Activated CD4-positive, alpha-beta T cell treated with anti-CD3 and anti-CD28 coated beads, Interleukin-2, amount 50 U/mL, for 4 hours (primary cell): ENCODE measurements around the gene STEAP1B.

Experiments used
- DNase-seq, 2 experiments: peaks; one replicate each; pipeline ENCODE4 v3.0.0-alpha.2; 2020

The STEAP1B gene

DNA sequence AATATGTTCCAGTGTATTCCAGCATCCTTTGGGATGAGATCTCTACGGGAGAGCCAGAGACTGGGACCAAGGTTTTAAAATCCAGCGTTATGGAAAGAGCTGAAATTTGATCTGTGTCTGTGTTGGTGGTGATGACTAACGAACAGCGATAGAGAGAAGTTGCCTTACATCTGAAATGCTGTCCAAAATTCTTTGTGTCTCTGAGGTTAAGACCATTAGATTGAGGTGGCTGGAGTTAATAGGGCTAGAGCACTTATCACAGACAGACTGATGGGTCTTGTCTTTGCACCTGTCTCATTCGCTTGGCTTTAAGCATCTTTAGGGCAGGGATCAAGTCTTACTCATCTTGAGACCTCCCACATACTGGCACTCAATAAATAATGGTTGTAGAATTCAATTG, 102.0 kb downstream of the STEAP1B start:
- no peak for DNase-seq

DNA sequence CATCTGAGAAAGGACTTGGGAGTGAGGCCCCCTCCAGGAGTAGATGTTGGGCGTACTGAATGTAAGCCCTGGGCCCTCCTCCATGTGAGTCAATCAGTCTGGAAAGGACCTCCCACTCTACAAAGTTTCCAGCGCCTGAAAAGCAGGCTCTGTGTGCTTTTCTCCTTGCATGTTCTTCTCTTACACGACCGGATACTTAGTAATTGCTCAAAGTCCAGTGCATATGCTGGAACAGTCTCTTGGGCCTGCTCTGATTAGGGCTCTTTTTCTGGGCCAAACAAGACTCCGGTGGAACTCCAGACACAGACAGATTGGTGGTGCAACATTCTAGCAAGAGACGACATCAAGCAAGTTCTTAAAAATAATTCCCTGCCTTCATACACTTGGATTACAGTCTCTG, 104.8 kb downstream of the STEAP1B start:
- DNase-seq, result no peak

DNA sequence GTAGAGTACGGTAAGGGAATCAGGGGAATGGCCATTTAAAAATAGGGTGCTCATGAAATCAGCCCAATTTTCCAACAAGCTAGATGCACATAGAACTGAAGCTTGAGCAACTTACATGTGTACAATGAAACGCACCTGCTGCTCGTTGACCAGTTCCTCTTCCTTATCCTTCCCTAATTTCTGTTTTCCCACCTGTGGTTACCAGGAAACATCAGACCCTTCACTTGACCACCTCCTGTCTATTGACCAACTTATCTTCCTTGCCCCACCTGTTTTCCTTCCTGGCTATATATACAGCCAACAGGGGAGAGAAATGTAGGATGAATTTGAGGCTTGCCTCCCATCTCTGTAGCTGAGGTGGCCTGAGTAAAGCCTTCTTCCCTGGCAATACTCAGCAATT, 105.2 kb downstream of the STEAP1B start:
- no peak for DNase-seq

DNA sequence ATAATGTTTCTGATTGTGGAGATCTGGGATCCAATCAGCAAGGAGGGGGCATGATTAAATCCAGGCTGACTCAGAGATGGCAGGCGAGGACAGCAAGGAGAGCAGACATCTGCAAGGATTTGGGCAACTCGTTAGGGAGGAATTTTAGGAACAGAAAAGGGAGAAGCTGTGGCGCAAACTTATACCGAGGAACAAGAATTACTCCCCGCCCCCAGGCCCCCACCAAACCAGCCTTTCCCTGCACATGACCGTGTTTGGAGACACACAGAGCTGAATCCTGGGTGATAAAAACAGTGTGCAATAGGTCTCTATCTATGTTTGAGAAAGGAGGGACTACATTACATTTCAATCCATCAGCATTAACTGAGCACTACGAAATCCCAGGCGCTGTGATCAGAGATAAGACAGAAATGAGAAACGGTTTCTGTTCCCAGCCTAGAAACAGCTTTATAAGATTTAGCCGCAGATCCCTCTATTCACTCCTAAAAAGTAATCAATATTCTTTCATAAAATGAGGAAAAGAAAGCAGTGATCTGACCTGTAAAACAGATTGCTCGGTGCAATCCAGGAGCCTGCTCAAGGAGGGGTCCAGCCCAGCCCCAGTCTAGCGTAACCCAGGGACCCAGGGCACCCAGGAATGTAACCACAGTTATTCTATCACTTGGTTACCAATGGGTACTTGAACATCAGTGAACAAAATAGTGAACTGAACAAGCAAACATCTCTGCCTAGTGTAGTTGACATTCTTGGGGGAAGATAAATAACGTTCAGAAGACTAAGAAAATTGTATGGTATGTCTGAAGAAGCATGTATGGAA, 105.9 kb downstream of the STEAP1B start:
- DNase-seq, result no peak

DNA sequence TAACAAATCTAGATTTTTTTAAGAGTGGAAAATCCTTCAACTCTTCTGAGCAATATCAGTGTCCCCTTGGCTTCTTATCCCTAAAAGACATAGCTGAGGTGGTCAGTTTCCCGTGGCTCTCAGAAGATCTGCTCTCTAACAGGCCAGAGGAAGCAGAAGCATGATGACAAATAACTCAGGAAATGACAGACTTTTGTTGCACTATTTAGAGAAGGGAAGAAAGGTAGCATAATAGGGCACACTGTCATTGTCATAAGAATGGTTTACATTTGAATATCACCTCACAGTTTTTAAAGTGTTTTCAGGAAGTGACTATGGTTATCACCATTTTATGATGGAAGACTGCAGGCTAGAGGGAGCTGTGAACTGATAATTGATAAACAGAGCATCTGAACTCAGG, 109.5 kb downstream of the STEAP1B start:
- no peak for DNase-seq

DNA sequence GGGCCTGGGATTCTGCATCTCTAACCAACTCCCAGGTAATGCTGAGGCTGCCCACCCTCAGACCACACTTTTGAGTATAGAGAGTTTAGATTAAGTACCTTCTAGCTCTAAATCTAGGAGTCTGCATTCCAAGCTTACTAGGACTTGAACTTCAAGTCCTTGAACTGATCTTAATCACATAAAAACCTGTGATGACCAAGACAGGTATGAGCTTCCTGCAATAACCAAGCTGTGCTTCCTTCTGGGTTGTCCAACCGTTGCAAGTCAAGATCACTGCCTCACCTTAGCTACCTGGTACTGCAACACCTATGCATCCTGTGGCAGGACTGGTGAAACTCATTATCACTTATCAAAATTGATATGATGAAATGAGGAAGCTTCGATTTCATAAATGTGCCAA, 110.1 kb downstream of the STEAP1B start:
- DNase-seq, result no peak

DNA sequence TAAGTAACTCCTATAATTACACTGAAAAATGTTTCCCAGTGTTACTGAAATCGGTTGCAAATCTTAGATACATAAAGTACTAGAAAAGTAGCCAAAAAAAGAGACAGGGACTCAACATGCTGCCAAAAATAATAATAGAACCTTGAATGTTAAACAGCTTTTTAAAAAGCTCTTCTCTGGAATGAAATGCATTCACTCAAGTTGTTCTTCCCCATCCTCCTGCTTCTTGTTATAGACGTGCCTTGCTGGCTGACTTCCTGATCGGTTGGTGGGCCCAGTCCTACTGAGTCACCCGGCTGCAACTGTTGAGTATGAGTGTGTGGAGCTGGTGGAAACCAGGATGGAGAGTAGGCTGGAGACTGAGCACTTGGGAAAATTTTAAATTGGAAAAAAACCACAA, 112.4 kb downstream of the STEAP1B start:
- no peak for DNase-seq

DNA sequence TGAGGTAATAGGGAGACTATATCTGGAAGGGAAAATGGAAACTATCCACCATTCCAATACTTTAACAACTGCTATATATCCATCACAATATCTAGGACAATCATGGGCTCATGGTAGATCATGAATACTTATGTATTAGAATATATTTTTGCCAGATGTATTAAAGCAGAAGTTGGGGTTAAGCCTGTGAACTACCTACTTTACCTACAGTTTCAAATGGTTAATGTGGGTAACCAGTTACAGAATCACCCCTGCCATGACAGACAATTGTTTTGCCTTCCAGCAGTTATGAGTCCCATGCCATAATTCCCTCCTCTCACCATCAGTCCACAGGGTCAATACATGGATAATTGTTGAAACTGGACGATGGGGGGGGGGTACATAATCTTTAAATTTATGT, 113.1 kb downstream of the STEAP1B start:
- no peak for DNase-seq

DNA sequence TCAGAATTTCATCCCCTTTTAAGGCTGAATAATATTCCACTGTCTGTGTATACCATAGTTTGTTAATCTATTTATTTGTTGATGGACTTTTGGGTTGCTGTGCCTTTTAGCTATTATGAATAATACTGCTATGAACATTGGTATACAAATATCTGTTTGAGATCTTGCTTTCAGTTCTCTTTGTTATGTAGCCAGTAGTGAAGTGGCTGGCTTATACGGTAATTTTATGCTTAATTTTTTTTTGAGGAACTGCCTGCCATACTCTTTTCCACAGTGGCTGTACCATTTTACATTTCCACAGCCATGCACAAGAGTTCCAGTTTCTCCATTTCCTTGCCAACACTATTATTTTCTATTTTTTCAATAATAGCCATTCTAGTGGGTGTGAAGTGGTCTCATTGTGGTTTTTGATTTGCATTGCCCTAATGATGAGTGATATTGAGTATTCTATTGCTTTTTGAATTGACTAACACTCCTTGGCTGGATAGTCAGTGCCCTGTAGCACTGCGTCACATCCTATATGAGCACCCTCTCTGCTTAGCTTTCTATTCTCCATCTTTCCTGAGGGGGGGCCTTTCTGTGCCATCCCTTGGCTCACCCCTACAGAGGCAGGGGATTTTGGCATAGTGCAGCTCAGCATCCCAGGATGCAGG, 113.7 kb downstream of the STEAP1B start:
- no peak for DNase-seq

DNA sequence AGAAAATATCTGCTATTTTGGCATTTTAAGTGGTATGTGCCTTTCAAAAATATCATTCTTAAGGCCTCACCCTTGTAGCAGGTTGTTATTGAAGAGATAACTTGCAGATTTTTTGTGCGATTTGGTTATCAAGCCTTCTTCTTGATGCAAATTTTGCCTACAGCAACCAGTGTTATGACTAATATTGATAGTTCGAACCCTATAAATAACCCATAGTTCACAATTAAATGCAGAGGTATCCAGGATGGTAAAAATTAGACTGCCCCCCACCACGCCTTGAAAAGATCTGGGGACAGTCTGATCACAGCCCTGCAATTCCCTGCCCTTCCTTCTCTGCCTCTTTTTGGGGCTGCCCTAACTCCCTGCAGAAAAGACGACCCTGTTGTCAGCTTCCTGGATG, 114.7 kb downstream of the STEAP1B start:
- DNase-seq, result no peak

DNA sequence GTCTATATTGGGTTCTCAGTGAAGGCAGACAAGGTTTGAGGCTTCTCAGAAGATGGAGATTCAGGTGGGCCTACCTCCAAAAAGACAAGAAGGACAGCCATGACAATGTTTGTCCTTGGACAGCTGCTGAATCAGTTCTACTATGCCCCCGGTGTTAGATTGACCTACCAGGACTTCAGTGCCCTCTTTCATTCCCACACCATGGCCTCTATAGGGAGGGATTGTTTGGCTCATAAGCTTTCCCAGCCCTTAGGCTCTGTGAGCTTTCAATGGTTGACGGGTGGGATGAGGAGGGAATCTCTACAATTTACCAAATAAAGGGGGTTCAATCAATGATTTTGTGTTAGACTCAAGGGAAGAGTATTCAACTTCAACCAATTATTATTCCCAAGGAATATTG, 119.7 kb downstream of the STEAP1B start:
- DNase-seq, result no peak

DNA sequence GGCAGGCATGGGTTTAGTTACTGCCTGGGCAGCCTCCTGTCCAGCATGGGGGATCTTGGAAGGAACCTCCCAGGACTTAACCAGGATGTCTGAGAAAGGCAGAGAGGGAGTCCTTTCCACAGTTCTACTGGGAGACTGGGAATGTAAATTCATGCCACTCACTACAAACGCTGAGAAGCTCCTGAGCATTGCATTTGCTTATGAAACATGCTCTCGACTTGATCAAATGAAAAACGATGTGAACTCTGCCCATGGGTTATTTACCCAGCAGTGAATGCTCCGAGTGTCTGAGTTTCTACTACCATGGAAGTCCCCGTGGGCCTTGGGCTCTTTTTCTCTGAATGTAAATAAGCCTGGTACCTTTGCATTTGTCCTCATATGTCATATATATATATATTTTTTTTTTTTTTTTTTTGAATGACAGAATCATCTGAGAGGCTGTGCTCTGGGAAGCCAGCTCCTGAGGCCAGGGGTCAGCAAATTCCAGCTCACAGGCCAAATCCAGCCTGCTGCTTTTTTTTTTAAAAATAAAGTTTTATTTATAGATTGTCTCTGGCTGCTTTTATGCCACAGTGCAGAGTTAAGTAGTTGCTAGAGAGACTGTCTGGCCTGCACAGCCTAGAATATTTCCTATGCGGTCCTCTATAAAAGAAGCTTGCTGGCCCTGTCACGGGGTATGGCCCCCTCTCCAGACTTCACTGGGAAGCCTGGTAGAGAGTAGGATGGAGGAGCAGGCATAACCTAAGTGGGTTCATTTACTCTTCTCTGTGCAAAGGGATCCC, 121.6 kb downstream of the STEAP1B start:
- DNase-seq, result no peak

DNA sequence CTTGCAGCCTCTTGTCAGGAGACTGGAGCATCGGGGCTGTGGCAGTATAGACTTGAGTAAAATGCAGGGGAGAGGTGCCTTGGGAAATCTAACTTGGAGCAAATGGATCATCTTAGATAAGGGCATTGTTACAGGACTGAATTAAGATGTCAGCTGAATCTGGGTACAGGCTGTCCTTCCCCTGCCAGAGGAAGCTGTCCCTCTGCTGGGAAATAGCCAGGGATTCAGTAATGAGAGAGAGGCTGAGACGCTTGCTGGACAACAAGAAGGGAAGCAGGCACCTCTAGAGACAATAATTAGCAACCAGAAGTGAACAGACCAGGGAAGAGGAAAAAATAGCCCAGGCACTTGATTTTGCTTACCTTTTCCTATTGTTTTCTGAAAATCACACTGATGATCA, 122.3 kb downstream of the STEAP1B start:
- DNase-seq, result no peak

DNA sequence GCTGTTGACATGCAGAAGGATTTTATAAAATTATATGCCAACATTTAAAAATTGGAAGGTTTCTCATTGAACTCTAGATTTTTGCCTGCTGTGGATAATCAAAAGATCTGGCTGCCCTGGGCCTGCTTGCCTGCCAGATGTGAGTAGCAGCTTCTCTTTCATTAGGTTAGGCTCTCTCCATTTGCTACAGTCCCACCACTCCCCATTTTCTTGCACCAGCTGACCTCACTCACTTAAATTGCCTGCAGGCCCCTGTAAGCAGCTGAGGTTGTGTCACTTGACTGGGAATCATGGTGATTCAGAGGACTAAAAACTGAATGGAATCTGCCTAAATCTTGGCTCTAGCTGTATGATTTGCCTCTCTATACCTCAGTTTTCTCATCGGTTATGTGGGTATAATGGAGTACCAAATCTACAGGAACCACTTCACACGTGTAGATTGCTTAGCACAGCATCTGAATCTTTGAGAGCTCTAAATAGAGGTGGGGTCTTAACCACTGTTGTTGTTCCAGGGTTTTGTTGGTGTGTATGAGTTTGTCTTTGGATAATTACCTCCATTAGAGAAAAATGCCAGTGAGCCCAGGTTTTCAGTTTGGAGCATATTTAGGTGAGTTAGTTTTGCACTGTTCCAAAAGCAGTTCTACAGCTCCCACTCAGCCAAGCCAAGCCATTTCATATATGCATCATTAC, 124.5 kb downstream of the STEAP1B start:
- DNase-seq, result no peak

DNA sequence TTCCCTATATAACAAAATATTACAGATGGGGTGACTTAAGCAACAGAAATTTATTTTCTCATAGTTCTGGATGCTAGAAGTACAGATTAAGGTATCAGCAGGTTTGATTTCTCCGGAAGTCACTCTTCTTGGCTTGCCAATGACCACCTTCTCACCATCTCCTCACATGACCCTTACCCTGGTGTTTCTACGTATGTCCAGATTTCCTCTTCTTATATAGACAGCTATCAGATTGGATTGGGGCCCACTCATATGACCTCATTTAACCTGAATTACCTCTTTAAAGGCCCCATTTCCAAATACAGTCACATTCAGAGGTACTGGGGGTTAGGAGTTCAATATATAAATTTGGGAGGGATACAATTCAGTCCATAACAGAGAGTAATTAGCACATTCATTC, 126.1 kb downstream of the STEAP1B start:
- DNase-seq, result no peak

DNA sequence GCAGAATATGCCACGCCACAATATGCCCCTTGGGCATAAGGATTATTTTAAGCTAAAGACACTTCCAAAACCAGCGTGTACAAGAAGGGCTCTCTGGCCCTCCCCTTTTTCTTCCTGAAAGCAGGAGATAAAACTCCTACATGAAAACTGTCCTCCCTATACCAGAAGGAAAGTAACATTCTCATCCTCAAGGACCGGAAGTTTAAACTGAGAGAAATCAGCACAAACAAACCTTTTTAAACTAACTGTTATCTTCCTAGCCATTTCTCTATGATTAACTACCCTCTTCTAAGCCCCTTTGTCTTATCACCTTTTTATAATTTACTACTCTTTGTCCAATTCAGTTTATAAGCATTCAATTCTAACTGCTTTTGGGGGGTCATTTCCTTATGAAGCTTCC, 126.6 kb downstream of the STEAP1B start:
- no peak for DNase-seq

DNA sequence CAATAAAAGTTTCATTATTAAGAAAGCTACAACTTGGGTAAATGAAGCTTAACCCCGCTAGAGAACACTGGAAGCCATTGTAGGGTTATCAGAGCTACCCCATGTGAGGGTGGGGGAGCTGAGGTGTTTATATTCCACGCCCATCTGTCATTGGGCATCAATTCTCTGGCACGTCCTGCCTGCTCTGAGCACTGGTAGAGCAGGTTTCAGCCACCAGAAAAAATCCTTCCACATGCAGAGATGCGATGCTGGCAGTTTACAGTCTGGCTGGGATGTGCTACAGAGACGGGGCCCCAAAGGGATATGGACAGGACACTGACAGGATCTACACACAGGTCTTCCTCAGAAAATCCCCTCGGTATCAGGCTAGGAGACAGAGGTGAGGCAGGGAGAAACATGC, 127.1 kb downstream of the STEAP1B start:
- no peak for DNase-seq

DNA sequence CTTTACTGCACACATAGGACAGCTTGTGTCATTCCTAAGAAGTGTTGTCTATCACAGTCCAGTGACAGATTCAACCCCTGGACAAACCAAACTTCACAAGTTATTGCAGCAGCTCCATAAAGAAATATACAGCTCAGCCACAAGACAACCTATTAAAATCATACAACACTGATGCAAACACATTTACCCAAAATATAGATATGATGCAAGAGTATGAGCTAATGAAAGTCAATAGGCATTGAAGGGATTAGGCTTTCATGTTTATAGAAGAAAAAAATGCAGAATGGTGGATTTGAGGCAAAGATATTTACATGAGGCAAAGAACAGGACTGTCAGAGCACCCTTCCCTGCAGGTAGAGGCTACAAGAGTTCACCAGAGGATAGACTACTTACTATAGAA, 128.1 kb downstream of the STEAP1B start:
- DNase-seq, result no peak
